Adrenal gland (tissue), 12 donors: ENCODE measurements around the gene DPM3. TPM values are rescaled to one million over a fixed set of nuclear protein-coding genes. Genes with fewer than 3 reads are reported as not detected.
A peak's percentile ranks its signal among the peaks of the same experiment; 100 is the strongest.

Experiments used
- DNase-seq, 7 donors: peaks; one replicate each; pipeline ENCODE4 v3.0.0-alpha.2; 2019 to 2020
- H3K27ac ChIP-seq, 5 donors: fragments of 200-600 bp; sonication (generic) in 4 of 5; 1 replicate in 3 of 5; 2 replicates in 2 of 5; pipeline versions ENCODE4 v1.5.1 to v1.8.0; 2016 to 2020; ENCODE audit warnings: mild to moderate bottlenecking in 1 of 5
- H3K27me3 ChIP-seq: fragments of 200-600 bp; 2 replicates; pipeline ENCODE4 v1.8.0; 2021
- H3K36me3 ChIP-seq, 2 donors: fragments of 200-600 bp; replicated peaks in 1 of 2; 1 replicate in 1 of 2; 2 replicates in 1 of 2; pipeline versions ENCODE4 v1.5.1 to v1.8.0; 2018 to 2022
- H3K4me1 ChIP-seq, 2 donors: fragments of 200-600 bp; replicated peaks in 1 of 2; 1 replicate in 1 of 2; 2 replicates in 1 of 2; pipeline versions ENCODE4 v1.5.1 to v1.8.0; 2018 to 2021
- H3K4me3 ChIP-seq, 4 donors: fragments of 200-600 bp; sonication (generic) in 3 of 4; one replicate each; pipeline ENCODE4 v1.5.1; 2016 to 2018
- H3K9me3 ChIP-seq, 3 donors: fragments of 200-600 bp; sonication (generic) in 1 of 3; replicated peaks in 1 of 3; 1 replicate in 2 of 3; 2 replicates in 1 of 3; pipeline versions ENCODE4 v1.5.1 to v1.8.0; 2016 to 2021
- CTCF ChIP-seq, 6 experiments: fragments of 450-650 bp in 4 of 6; fragments of 200-600 bp in 2 of 6; sonication (generic) in 1 of 6; IDR thresholded peaks; 1 replicate in 5 of 6; 2 replicates in 1 of 6; pipeline versions ENCODE4 v1.5.1 to v1.8.0; 2016 to 2021; ENCODE audit warnings: antibody characterized with exemption in 6 of 6, mild to moderate bottlenecking in 2 of 6, moderate library complexity in 1 of 6
- POLR2A ChIP-seq, 2 donors: fragments of 450-650 bp; IDR thresholded peaks; one replicate each; pipeline ENCODE4 v1.6.1; 2017; ENCODE audit warnings: antibody characterized with exemption in 2 of 2, mild to moderate bottlenecking in 2 of 2, moderate library complexity in 1 of 2
- WGBS, 4 donors: extraction: QIAGEN DNeasy Blood & Tissue Kit in 2 of 4; methylation state at CpG; one replicate each; pipeline versions ENCODE4 v1.1.5 to v1.1.7; 2013 to 2017; 5-methylcytosine and 5-hydroxymethylcytosine counted together
- intact Hi-C, 2 donors: fragments of 100-400 bp; cut with DNase I; formaldehyde crosslinking; loops; one replicate each; pipeline versions ENCODE4 v1.14.1 to v1.15.0; 2022 to 2023
- polyA plus RNA-seq, 3 donors: library from polyadenylated mRNA; stranded (reverse); fragments of 200-250 nt in 2 of 3; fragments of 350-450 nt in 1 of 3; fragmentation: Illumina TruSeq in 1 of 3; extraction: RNeasy Lipid Tissue Mini Kit (QIAGEN cat#74804) in 1 of 3; gene quantifications; one replicate each; pipeline ENCODE4 v1.2.3, GENCODE V29; 2013 to 2014
- total RNA-seq, 9 donors: library from RNA; depleted of rRNA in 4 of 9; stranded (reverse); fragments of >200 nt in 4 of 9; fragments of 120-200 nt in 1 of 9; fragmentation: NEBNext Ultra II Directional in 1 of 9; extraction: Animal tissue kit (Norgen Biotek cat#: 25700) in 1 of 9; gene quantifications; one replicate each; pipeline versions ENCODE4 v1.1.0 to v1.2.4, GENCODE V29; 2013 to 2023
- donor health status: healthy with polysubstance abuse.
- donor health status: Bipolar disorder and iron deficiency.
- donor health status: DM: yes; HTN: yes; CAD: no.
- donor health status: DM: no; HTN: no; CAD: no.
- donor health status: DM: no; HTN: no; CAD: no.
- donor health status: DM: yes; HTN: yes; CAD: no.

The DPM3 gene
- total and polyA plus RNA-seq, 12 donors: 6.8 to 1,427 (median 163) TPM

DNA sequence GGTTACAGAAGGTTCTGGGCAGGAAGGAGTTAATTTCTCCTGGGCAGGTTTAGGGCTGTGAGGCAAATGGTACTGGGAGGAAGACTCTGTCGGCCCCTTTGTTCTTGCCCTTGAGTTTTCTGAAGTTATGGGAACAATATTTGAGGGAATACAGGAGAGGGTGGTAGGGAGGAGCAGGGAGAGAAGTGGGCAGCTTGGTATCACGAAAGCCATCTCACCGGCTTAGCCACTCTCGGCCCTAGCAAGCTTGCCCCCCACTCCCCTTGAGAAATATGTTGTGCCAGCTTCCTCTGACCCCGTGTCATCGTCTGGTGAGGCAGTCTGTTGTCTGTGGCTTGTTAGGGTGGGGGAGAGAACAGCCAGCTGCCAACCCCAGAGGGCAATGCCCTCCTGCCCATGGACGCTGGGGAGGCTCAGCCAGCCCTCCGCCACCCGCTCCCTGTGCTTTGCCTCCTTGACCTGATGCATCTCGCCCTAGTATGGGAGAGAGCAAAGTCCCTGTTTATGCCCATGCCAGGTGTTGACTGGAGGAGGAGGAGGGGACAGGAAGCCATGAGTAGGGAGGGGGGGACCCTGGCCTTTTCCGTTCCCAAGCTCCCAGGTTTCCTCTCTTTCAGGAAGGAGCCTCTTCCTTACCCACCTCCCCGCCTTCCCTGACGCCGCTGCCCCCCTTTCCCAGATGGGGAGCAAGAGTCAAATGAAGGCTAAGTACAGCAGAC is 11.4 kb downstream of the DPM3 start:
- Histone ChIP-seq H3K27ac (peak overlapping the region in 4 of 5 donors; percentile 30 to 81 (median 70)), H3K9me3 (no peaks in the 10 kb centered on the region), H3K4me3 (peak overlapping the region in 3 of 4 donors; percentile 21 to 71 (median 45)), H3K4me1 (peaks cover 28 to 39% of the 10 kb centered on the region in 2 donors), H3K27me3 (no peaks in the 10 kb centered on the region), H3K36me3 (peaks cover 0 to 27% of the 10 kb centered on the region in 2 donors)
- DNase-seq: peak; percentile 43 to 70 (median 57)
- 3 to 14% (median 10%) methylated on average over 13 to 14 of the region's 14 CpGs for whole genome bisulfite sequencing, 4 donors
- TF ChIP-seq POLR2A (IDR thresholded peaks at IDR 0.05) (peak in 1 of 2 donors; percentile 42), CTCF (IDR thresholded peaks at IDR 0.05) (no peak)
- intact Hi-C loops: loop anchor here in 1 of 2 donors (5.0 kb wide), 1 partner anchor 37 kb away; no protein-coding TSS in a partner anchor

DNA sequence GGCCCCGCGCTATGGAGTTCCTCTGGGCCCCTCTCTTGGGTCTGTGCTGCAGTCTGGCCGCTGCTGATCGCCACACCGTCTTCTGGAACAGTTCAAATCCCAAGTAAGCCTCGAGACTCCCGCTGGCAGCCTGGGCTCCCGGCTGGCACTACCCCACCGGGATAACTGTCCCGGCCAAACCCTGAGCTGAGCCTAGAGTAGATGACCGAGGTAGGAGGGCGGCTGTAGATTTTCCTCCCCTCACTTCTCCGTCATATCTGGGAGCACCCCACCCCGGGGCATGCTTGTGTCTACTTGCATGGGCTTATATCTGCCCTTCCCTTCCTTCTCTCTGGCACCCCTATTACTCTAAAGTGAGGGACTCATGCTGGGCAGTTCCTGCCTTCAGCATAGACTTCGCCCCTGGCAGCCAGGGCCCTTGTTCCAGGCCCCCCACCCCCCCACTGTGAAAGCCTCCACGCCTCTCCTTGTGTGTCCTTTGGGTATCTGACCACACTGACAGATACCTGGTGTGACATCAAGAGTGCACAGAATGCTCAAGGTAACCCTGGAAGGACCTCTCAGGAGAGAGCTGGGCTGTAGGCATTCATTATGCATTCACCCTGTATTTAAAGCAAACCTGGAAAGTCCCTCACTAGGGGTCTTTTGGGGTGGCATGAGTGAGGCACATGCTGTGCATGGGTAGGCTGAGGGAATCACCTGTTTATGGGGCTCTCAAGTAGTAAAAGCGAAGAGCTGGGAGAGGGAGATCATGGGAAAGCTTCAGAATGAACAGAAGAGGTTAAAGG is 12.2 kb downstream of the DPM3 start:
- Histone ChIP-seq H3K9me3 (no peaks in the 10 kb centered on the region), H3K27me3 (no peaks in the 10 kb centered on the region), H3K4me3 (peak overlapping the region in 3 of 4 donors; percentile 28 to 71 (median 45)), H3K4me1 (peaks cover 28 to 39% of the 10 kb centered on the region in 2 donors), H3K27ac (peak overlapping the region in 4 of 5 donors; percentile 30 to 81 (median 70)), H3K36me3 (peaks cover 0 to 19% of the 10 kb centered on the region in 2 donors)
- intact Hi-C loops: loop anchor here in 1 of 2 donors (5.0 kb wide), 1 partner anchor 36 kb away; no protein-coding TSS in a partner anchor
- no peak for TF ChIP-seq POLR2A (IDR thresholded peaks at IDR 0.05)
- no peak for TF ChIP-seq CTCF (IDR thresholded peaks at IDR 0.05)
- DNase-seq: no peak
- 4 to 25% (median 6%) methylated on average over 5 to 17 of the region's 17 CpGs for WGBS, 4 donors

DNA sequence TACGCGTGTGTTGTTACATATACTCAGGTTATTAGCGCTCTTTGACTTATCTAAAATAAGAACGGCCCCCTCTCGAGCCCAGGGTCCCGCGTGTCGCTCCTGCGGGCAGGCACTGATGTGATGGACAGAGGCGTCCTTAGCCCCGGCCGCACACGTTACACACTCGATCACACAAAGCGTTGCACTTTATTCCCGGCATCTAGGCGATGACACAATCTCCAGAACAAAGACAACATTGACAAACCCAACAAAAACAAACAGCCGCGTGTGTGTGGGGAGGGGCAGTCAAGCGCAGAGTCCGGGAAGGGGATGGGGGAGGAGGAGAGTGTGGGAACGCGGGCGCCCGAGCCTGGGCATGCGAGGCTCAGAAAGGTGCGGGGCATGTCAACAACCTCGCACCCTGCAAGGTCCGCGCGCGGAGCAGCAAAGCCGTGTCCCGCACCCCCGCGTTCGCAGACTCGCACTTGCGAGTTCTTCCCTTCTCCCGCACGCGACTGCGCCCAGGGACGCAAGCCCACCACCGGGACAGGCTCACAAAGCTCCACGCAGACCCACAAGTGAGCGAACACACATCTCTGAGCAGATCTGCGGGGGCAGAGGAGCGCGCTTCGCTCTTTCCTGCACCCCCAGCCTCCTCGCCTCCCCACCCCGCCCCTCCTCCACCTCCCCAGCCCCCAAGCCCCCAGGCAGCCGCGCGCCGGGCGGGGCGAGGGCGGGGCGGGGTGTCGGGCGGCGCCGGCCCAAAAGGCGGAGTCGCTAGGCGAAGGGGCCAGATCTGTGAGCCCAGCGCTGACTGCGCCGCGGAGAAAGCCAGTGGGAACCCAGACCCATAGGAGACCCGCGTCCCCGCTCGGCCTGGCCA is 13.0 kb downstream of the DPM3 start, which contains the start of gene EFNA1:
Gene EFNA1 (plus strand): TSS at position 772 of the 862 bp plus-strand sequence. CDS start 102 bp downstream, outside the sequence.
- WGBS, 4 donors: 0 to 1% (median 1%) methylated on average over 43 to 76 of the region's 76 CpGs
- H3K27ac ChIP-seq: peak within 1 kb of the TSS; percentile 17 to 81 (median 70)
- intact Hi-C loops: loop anchor here in 1 of 2 donors (5.0 kb wide), 1 partner anchor 35 kb away; no protein-coding TSS in a partner anchor

More for the DNA sequence above, 13.0 kb downstream of the DPM3 start, which contains the start of gene EFNA1:
- H3K27me3 ChIP-seq: no peaks in the 10 kb centered on the region
- DNase-seq: peak in 6 of 7 donors; percentile 54 to 86 (median 68)
- TF ChIP-seq POLR2A (IDR thresholded peaks at IDR 0.05) (peak; percentile 14 to 71), CTCF (IDR thresholded peaks at IDR 0.05) (no peak)
- peaks cover 28 to 39% of the 10 kb centered on the region in 2 donors for H3K4me1 ChIP-seq
- no peaks in the 10 kb centered on the region for H3K9me3 ChIP-seq
- peak within 1 kb of the TSS in 3 of 4 donors; percentile 28 to 71 (median 45) for H3K4me3 ChIP-seq
- peaks cover 0 to 13% of the 10 kb centered on the region in 2 donors for H3K36me3 ChIP-seq
